ENCODE measurements around the gene HINT2. TPM values are rescaled to one million over a fixed set of nuclear protein-coding genes. Genes with fewer than 3 reads are reported as not detected.

HINT2 gene
- total RNA-seq, 1 donor from 2014 or later = 18.1 TPM

DNA sequence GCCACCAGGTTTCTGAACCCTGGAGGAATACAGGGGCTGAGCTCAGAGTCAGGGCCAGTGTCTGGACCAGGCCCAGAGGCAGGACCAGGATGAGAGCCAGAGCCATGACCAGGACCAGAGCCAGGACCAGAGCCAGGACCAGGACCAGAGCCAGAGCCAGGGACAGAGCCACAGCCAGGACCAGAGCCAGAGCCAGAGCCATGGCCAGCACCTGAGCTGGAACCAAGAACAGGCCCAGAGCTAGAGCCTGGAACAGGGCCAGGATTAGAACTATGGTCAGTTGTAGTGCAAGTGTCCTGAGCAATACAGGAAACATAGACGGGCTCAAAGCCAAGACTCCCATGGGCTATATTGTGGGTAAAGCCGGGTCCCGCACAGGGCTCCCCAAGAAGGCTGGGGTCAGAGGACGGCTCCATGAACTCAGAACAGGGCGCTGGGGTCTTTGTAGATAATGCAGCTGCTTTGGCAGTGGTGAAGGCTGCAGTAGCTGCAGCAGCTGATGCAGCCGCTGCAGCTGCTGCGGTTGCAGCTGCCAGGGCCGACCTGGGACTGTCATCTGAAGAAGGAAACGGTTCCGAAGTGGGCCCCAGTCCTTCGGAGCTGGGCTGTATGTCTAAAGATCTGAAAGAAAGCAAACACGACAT lies 3.3 kb downstream of the HINT2 start:
- DNase-seq = no peak

DNA sequence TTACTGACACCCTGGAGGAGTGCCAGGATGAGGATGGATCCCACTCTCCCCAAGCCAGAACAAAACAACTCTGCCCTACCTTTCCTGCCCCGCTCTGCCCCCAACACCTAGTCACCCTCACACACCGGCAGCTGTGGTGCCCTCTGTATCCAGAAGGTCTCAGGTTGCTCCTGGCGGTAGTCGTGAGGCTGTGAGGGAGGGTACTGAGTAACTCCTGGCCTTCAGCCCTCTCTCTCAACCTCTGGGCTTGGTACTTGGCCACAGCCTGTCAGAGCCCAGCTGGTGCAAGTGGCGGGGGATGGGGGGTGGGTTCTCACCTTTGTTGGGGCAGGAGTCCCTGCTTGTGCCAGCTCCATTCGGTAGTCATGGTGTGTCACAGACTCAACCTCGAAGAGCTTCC lies 4.7 kb downstream of the HINT2 start:
- DNase-seq = no peak

GRCh38 chr9:35808433-35808832 lies 6.4 kb downstream of the HINT2 start:
- DNase-seq = no peak

GRCh38 chr9:35806101-35806500 lies 8.7 kb downstream of the HINT2 start:
- DNase-seq = no peak

DNA sequence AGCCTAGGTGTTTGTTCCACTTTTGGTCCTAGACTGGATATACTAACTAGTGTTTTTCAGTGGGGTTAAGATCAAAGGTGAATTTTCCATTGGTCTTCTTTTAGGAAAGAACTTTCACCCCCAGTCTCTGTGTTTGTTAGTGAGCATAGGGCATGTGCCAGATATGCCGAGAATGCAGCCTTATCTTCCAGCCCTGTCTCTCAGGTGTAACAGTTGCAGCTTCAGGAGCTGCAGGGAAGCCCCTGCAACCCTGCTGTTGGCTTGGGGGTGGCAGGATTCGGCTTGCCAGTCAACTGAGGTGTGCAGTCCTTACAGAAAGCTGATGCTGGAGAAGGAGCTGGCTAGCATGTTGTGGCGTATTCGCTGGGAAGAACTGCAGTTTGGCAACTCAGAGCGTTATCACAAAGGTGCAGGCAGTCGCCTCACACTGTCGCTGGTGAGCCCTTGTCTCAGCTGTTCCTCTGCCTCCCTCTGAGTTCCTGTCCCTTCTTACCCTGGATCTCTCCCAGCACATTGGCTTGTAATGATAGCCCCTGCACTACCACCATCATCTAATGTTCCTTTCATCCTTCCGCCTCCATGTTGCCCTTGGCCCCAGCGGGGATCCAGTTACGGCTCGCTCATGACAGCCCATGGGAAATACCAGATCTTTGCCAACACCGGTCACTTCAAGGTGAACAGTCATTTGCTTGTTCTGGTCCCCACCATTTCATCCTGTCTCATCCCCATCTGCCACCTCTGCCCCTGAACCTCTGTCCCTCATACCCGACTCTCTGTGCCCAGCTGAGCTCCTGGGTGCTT lies 13.3 kb downstream of the HINT2 start:
- no peak for DNase-seq

DNA sequence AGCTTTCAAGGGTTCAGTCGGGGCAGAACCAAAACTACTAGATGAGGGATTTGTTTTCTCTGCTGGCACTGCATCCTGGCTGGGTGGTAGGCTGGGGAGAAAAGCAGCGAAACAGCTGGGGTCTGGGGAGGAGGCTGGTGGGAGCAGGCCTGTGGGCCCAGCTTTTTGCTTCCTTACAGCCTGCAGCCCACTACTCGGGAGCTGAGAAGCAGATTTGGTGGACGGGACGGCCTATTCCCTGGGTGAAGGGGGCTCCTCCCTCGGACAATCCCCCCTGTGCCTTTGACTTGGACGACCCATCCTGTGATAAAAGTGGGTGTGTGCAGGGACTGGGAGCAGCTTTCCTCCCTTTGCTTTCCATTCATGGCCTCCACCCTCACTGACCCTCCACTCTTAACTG lies 14.3 kb downstream of the HINT2 start:
- DNase-seq = no peak

DNA sequence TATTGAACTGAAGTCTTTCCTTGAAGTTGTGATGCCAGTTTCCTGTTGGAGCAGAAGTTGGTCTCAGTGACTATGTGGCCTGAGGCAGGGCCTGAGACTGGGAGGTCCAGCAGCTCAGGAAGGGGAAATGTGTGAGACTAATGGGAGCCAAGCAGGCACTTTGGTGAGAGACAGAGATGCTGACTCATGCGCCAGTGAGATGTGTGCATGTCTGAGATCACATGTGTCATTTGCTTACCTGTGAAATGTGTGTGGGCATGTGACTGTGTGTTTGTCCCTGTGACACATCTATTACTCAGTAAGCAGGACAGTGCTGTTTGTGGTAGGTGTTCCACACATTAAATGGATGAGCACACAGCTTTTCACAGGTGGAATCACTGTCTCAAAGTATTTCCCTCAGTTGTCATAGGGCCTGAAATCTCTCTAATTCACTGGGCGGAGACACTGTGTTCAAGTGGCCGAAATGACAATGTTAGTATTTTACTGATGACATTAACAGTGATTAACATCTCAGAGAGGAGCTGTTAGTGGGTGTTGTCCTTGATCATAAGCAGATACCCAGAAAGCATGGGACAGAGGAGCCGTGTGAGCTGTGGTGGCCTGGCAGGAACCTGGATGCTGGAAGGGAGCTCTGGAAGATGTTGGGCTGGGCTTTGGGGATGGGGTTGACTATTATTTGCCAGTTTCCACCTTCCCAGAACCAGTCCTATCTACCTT lies 16.0 kb downstream of the HINT2 start:
- DNase-seq = no peak

DNA sequence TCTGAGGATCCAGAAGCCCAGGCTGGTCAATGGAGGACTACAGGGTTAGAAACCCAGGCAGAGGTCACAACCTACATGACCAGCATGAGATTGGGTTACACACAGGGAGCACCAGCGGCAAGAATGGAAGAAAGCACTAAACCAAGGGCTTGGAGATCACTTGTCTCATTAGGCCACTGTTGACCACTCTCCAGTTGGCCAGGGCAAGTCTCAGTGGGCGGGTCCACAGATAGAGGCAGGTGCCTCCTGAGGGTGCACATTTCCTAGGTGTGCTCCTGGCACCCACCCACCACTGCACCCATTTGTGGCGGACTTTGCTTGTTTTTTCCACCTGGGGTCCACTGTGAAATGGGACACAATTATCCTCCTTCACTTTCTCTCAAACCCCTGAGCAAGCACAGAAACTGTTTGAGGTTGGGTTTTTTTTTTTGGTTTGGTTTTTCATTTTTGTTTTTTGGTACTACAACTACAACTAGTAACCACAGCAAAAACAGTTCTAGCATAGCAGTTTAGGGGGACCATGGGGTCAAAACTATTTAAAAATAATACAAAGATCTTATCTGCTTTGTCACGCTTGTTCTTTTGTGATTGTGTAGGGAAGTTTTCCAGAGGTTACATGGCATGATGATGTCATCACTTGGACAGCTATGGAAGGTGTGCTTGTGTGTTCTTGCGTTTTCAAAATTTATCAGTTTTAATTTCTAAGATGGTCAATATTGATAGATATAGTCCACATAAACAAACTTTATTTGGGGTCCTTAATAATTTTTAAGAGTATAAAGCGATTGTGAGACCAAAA lies 17.3 kb downstream of the HINT2 start:
- DNase-seq = no peak

- DNase-seq = no peak
Observed at GRCh38 chr9:35795695-35796094, 19.1 kb downstream of the HINT2 start.

DNA sequence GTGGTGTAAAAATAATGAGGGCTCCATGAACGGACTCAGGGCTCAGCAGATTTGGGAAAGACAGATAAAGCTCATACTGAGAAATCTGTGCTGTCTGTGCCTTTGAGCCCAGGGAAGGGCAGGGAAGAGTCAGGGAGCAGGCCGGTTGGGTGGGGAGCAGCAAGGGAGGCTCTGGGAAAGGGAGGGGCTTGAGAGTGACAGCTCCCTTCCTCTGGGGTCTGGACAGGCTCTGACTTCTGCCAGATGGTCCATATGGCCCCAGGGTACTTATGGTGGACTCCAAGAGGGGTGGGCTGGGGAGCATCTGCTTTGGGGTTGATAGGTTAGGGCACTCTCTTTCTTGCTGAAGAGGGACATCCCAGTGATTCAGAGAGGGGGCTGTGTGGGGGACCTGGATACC lies 21.4 kb downstream of the HINT2 start:
- DNase-seq = no peak

DNA sequence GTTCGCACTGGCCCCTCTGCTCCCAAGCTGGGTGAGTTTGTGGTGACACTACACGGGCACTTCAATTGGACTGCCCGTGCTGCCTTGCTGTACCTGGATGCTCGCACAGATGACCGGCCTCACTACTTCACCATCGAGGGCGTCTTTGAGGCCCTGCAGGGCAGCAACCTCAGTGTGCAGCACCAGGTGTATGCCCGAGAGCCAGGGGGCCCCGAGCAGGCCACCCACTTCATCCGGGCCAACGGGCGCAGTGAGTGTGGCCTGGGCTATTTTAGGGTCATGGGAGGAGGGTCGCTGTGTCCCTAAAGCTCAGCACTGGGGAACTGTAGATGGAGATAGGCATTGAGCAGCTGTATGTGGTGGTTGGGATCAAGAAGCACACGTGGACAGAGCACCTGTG lies 22.0 kb downstream of the HINT2 start:
- no peak for DNase-seq

DNA sequence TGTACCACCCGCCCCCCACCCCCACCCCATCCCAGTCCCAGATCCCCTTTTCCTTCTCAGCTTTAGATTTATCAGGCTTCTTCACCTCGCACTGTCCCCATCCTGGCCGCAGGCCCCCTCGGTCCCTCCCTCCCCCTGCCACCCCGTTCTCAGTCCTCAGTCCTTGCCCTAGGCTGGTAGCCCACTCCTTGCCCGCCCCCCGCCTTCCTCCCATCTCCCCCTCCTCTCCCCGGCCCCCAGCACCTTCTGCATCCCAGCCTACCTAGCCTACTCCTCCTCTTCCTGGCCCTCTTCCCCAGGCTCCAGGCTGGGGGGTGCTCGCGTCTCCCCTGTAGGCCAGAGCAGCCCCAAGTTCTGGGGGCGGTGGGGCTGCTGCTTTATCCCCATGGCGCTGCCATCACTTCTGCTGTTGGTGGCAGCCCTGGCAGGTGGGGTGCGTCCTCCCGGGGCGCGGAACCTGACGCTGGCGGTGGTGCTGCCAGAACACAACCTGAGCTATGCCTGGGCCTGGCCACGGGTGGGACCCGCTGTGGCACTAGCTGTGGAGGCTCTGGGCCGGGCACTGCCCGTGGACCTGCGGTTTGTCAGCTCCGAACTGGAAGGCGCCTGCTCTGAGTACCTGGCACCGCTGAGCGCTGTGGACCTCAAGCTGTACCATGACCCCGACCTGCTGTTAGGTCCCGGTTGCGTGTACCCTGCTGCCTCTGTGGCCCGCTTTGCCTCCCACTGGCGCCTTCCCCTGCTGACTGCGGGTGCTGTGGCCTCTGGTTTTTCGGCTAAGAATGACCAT lies 22.6 kb downstream of the HINT2 start:
- DNase-seq = no peak

- DNase-seq = peak; percentile 65
Observed at GRCh38 chr9:35791297-35791921, 23.4 kb downstream of the HINT2 start, which contains the start of gene NPR2. NPR2 (plus strand) TSS chr9:35791591; CDS start chr9:35792409, 818 bp downstream.

- peak; percentile 94 for DNase-seq
Observed at GRCh38 chr9:35790385-35791296, 24.2 kb downstream of the HINT2 start.

DNA sequence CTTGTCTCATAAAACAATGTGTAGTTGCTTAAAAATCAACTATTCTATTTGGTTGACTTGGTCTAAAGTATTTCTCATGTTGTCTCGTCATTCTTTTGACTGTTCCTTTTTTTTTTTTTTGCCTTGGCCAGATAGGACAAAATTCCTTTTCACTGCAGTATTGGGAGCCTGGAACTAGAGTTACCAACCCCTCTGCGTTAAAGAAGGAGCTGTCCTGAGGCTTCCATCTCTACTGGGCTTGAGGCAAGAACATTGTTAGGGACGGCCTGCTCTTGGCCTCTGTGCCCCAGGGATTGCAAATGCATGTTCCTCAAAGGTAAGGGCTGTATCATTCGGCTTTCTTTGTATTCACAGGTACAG lies 24.8 kb downstream of the HINT2 start:
- DNase-seq = no peak

GRCh38 chr9:35789541-35789940 lies 25.3 kb downstream of the HINT2 start:
- no peak for DNase-seq

GRCh38 chr9:35783418-35783817 lies 31.4 kb downstream of the HINT2 start:
- DNase-seq = no peak

DNA sequence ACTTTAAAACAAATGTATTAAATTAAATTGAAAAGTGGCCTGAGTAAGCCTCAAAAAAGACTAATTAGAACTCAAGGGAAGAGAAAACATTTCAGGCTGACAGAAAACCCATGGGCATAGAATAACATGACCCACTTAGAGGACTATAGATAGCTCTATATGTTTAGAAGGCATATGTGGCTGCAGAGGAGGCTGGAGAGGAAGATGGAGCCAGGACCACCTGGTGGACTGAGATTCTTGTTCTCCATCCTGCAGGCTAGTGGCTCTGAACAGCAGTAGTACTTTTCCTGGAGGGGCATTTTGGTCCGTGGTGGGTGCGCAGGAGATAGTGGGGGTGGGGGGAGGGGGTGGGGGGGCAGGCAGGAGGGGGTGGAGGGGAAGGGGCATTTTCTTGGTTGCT lies 33.8 kb downstream of the HINT2 start:
- DNase-seq = no peak

- no peak for DNase-seq
Observed at GRCh38 chr9:35778496-35778895, 36.3 kb downstream of the HINT2 start.

- DNase-seq = peak; percentile 15
Observed at GRCh38 chr9:35776018-35776417, 38.8 kb downstream of the HINT2 start.
